ENCODE data around the gene SCYL3.
"Not testable (repeated sequence)": the region's sequence is repeated elsewhere in the genome, so short reads cannot be mapped to it uniquely, and the experiment has no call there.

SCYL3 gene

DNA sequence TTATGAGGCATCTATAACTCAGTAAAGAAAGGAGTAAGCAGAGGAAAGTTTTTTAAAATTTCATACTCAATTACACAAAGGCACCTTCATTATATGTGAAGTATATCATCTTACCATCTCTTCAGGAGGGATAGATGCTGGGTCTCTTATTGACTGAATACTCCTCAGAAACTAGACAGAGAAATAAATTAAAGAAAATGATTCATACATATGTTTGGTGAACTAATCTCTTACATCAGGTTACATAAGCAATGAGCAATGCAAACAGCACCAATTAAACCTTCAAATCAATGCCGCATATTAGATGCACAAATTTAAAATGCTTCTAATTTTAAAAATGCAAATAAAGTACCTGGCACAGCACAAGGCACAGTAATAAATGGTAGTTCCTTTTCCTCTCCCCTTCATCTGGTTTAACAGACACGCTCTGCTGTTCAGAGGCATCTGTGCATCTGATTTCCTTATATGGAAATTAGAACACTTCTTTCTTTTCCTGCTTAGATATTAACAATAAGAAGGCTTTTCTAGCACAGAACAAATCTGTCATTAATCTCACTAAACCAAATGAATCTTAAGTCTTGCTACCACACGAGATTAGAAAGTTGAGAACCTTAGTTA is 20.0 kb downstream of the SCYL3 start:
- no peak for TF ChIP-seq EZH2phosphoT487 (conservative IDR thresholded peaks at IDR 0.05; ENCODE audit: low read length)
- TF ChIP-seq, protein P1, sequence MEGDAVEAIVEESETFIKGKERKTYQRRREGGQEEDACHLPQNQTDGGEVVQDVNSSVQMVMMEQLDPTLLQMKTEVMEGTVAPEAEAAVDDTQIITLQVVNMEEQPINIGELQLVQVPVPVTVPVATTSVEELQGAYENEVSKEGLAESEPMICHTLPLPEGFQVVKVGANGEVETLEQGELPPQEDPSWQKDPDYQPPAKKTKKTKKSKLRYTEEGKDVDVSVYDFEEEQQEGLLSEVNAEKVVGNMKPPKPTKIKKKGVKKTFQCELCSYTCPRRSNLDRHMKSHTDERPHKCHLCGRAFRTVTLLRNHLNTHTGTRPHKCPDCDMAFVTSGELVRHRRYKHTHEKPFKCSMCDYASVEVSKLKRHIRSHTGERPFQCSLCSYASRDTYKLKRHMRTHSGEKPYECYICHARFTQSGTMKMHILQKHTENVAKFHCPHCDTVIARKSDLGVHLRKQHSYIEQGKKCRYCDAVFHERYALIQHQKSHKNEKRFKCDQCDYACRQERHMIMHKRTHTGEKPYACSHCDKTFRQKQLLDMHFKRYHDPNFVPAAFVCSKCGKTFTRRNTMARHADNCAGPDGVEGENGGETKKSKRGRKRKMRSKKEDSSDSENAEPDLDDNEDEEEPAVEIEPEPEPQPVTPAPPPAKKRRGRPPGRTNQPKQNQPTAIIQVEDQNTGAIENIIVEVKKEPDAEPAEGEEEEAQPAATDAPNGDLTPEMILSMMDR (IDR thresholded peaks at IDR 0.05; ENCODE audit: insufficient read depth, low read length, poor library complexity, severe bottlenecking) = no peak
- Histone ChIP-seq H3K9ac (ENCODE audit: low read length) (no peak overlapping the region), H3K4me3 (ENCODE audit: insufficient read depth, low read length, poor library complexity, severe bottlenecking) (no peak overlapping the region), H3K79me2 (ENCODE audit: insufficient read depth, low read length) (no peaks in the 10 kb centered on the region), H3K4me2 (ENCODE audit: low read depth, low read length, poor library complexity, severe bottlenecking) (no peak overlapping the region), H4K20me1 (ENCODE audit: low read depth, low read length) (no peaks in the 10 kb centered on the region), H3F3A (ENCODE audit: insufficient read depth) (no peaks in the 10 kb centered on the region), H3K27ac (ENCODE audit: low read depth, low read length) (no peak overlapping the region), H2AFZ (ENCODE audit: low read depth, low read length, severe bottlenecking) (no peak overlapping the region), H3K9me3 (ENCODE audit: insufficient read depth, low read length) (no peaks in the 10 kb centered on the region), H3K9me2 (replicated peaks; ENCODE audit: insufficient read depth, low read length) (no peaks in the 10 kb centered on the region), H3K27me3 (ENCODE audit: low read length) (no peaks in the 10 kb centered on the region), H3K36me3 (ENCODE audit: low read length) (peaks cover 34% of the 10 kb centered on the region)

DNA sequence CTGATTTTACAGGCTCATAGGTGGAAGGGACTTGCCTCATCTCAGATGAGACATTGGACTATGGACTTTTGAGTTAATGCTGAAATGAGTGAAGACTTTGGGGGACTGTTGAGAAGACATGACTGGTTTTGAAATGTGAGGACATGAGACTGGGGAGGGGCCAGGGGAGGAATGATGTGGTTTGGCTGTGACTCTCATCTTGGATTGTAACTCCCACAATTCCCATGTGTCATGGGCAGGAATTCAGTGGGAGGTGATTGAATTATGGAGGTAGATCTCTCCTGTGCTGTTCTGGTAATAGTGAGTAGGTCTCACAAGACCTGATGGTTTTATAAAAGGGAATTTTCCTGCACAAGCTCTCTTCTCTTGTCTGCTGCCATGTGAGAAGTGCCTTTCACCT is 20.8 kb downstream of the SCYL3 start:
- peaks cover 42% of the 10 kb centered on the region for H3K36me3 ChIP-seq (ENCODE audit: low read length)
- H3F3A ChIP-seq (ENCODE audit: insufficient read depth) = no peaks in the 10 kb centered on the region
- no peak overlapping the region for H3K4me3 ChIP-seq (ENCODE audit: insufficient read depth, low read length, poor library complexity, severe bottlenecking)
- H3K9me2 ChIP-seq (replicated peaks; ENCODE audit: insufficient read depth, low read length) = no peaks in the 10 kb centered on the region
- no peak overlapping the region for H3K27ac ChIP-seq (ENCODE audit: low read depth, low read length)
- H2AFZ ChIP-seq (ENCODE audit: low read depth, low read length, severe bottlenecking) = no peak overlapping the region
- no peak overlapping the region for H3K4me2 ChIP-seq (ENCODE audit: low read depth, low read length, poor library complexity, severe bottlenecking)
- H3K9me3 ChIP-seq (ENCODE audit: insufficient read depth, low read length) = no peaks in the 10 kb centered on the region
- H4K20me1 ChIP-seq (ENCODE audit: low read depth, low read length) = no peaks in the 10 kb centered on the region
- no peak overlapping the region for H3K9ac ChIP-seq (ENCODE audit: low read length)
- no peaks in the 10 kb centered on the region for H3K79me2 ChIP-seq (ENCODE audit: insufficient read depth, low read length)
- no peak for TF ChIP-seq EZH2phosphoT487 (conservative IDR thresholded peaks at IDR 0.05; ENCODE audit: low read length)
- TF ChIP-seq, protein P1 (IDR thresholded peaks at IDR 0.05; ENCODE audit: insufficient read depth, low read length, poor library complexity, severe bottlenecking) = no peak
- no peaks in the 10 kb centered on the region for H3K27me3 ChIP-seq (ENCODE audit: low read length)

DNA sequence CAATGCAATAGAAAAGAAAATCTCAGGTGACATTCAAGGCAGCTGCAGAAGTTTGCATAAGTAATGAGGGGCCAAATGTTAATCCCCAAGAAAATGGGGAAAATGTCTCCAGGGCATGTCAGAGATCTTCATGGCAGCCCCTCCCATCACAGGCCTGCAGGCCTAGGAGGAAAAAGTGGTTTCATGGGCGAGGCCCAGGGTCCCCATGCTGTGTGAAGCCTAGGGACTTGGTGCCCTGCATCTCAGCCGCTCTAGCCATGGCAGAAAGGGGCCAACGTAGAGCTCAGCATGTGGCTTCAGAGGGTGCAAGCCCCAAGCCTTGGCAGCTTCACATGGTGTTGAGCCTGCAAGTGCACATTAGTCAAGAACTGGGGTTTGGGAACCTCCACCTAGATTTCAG is 21.7 kb downstream of the SCYL3 start:
- H3K9me3 ChIP-seq (ENCODE audit: insufficient read depth, low read length); H4K20me1 ChIP-seq (ENCODE audit: low read depth, low read length); H2AFZ ChIP-seq (ENCODE audit: low read depth, low read length, severe bottlenecking); H3F3A ChIP-seq (ENCODE audit: insufficient read depth); H3K27me3 ChIP-seq (ENCODE audit: low read length); H3K79me2 ChIP-seq (ENCODE audit: insufficient read depth, low read length); H3K27ac ChIP-seq (ENCODE audit: low read depth, low read length); H3K9me2 ChIP-seq (replicated peaks; ENCODE audit: insufficient read depth, low read length); H3K4me3 ChIP-seq (ENCODE audit: insufficient read depth, low read length, poor library complexity, severe bottlenecking); H3K9ac ChIP-seq (ENCODE audit: low read length); H3K4me2 ChIP-seq (ENCODE audit: low read depth, low read length, poor library complexity, severe bottlenecking): not testable (repeated sequence)
- H3K36me3 ChIP-seq (ENCODE audit: low read length) = peaks cover 48% of the 10 kb centered on the region

DNA sequence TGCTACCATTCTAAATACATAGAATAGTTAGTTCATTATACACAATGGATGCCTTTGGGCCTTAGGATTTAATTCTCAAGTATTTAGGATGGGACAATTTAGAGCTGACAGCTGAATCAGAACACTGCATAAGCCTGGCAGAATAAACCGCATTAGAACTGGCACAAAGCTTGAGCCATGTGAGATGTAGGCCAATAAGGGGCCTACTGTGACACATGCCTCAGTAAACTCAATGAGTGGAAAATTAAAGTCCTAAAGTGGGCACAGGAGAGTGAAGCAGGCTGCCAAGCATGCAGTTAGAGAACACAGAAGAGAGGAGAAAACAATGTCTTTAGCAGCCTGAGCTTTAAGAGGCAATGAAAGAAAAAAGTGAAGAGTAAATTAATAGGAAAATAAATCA is 24.3 kb downstream of the SCYL3 start:
- no peak overlapping the region for H3K4me3 ChIP-seq (ENCODE audit: insufficient read depth, low read length, poor library complexity, severe bottlenecking)
- H2AFZ ChIP-seq (ENCODE audit: low read depth, low read length, severe bottlenecking) = no peak overlapping the region
- H3K36me3 ChIP-seq (ENCODE audit: low read length) = peaks cover 48% of the 10 kb centered on the region
- H3K4me2 ChIP-seq (ENCODE audit: low read depth, low read length, poor library complexity, severe bottlenecking) = no peak overlapping the region
- no peaks in the 10 kb centered on the region for H3K79me2 ChIP-seq (ENCODE audit: insufficient read depth, low read length)
- H3K27me3 ChIP-seq (ENCODE audit: low read length) = no peaks in the 10 kb centered on the region
- H3K9me3 ChIP-seq (ENCODE audit: insufficient read depth, low read length) = no peaks in the 10 kb centered on the region
- no peaks in the 10 kb centered on the region for H3K9me2 ChIP-seq (replicated peaks; ENCODE audit: insufficient read depth, low read length)
- H3K9ac ChIP-seq (ENCODE audit: low read length) = no peak overlapping the region
- H3F3A ChIP-seq (ENCODE audit: insufficient read depth) = no peaks in the 10 kb centered on the region
- TF ChIP-seq, protein P1 (IDR thresholded peaks at IDR 0.05; ENCODE audit: insufficient read depth, low read length, poor library complexity, severe bottlenecking) = no peak
- TF ChIP-seq EZH2phosphoT487 (conservative IDR thresholded peaks at IDR 0.05; ENCODE audit: low read length) = no peak
- H4K20me1 ChIP-seq (ENCODE audit: low read depth, low read length) = no peaks in the 10 kb centered on the region
- no peak overlapping the region for H3K27ac ChIP-seq (ENCODE audit: low read depth, low read length)
